Stomach (tissue), 4 donors: ENCODE results near the gene PKLR.

Experiments used
- CTCF ChIP-seq, 7 experiments: fragments of 450-650 bp in 4 of 7; fragments of 200-600 bp in 3 of 7; sonication (generic) in 3 of 7; IDR thresholded peaks; one replicate each; pipeline ENCODE4 v1.5.1; 2016 to 2019; ENCODE audit warnings: antibody characterized with exemption in 7 of 7, control low read depth in 2 of 7, mild to moderate bottlenecking in 1 of 7
- POLR2A ChIP-seq, 4 donors: fragments of 450-650 bp; IDR thresholded peaks; one replicate each; pipeline ENCODE4 v1.6.1; 2016; ENCODE audit warnings: antibody characterized with exemption in 4 of 4, control low read depth in 2 of 4, mild to moderate bottlenecking in 1 of 4, moderate library complexity in 1 of 4
- POLR2AphosphoS5 ChIP-seq, 3 donors: sonication (generic); formaldehyde crosslinking; IDR thresholded peaks; one replicate each; pipeline ENCODE4 v1.6.1; 2016; ENCODE audit warnings: antibody characterized with exemption in 3 of 3

DNA sequence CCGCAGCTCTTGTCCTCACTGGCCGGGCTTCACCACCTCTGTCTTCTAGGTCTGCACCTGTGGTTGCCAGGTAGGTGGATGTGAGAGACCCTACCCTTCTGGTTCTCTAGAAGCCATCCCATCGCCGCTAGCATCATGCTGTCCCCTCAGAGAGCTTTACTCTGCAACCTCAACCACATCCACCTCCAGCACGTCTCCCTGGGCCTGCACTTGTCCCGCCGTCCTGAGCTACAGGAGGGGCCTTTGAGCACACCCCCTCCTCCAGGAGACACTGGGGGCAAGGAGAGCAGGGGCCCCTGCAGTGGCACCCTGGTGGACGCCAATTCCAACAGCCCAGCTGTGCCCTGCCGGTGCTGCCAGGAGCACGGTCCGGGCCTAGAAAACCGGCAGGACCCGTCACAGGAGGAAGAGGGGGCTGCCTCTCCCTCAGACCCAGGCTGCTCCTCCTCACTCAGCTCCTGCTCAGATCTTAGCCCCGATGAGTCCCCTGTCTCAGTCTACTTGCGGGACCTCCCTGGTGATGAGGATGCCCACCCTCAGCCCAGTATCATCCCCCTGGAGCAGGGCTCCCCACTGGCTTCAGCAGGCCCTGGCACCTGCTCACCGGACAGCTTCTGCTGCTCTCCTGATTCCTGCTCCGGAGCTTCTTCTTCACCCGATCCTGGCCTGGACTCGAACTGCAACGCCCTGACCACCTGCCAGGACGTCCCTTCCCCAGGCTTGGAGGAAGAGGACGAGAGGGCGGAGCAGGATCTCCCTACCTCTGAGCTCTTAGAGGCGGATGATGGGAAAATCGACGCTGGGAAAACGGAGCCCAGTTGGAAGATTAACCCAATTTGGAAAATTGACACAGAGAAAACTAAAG, 20.6 kb upstream of the PKLR start:
- TF ChIP-seq POLR2A (IDR thresholded peaks at IDR 0.05) (no peak), CTCF (IDR thresholded peaks at IDR 0.05) (no peak), POLR2AphosphoS5 (IDR thresholded peaks at IDR 0.05) (no peak)
